ENCODE data around the gene RPL36A.

Gene RPL36A

DNA sequence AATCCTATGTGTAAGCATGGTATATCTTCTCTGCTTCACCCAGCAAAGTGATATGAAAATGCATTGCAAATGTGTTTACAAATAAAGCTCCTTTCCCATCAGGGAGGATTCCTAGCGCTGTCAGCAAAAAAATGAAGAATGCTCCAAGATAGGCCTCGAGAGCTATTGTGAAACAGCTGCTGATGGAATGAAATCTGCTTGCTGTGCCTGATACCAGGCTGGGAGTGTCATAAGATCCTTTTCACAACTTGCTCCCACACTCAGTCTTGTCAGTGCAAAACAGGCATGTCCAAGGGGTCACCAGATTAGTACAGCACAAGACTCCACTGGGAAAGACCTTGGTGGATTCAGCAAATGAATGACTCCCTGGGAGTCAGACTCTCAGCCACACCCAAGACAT, 51.3 kb downstream of the RPL36A start:
- no peak for FAIRE-seq
- no peak for TF ChIP-seq POLR2A (IDR thresholded peaks at IDR 0.05; ENCODE audit: low read depth, low read length)
- no peak for DNase-seq (ENCODE audit: insufficient read length, low spot score)
